Small intestine (tissue), 7 donors: ENCODE measurements around the gene SLC25A40. TPM values are rescaled to one million over a fixed set of nuclear protein-coding genes. Genes with fewer than 3 reads are reported as not detected.

ENCODE experiments used
- DNase-seq, 2 donors: peaks; one replicate each; pipeline versions ENCODE4 v3.0.0 to v3.0.0-alpha.2; 2013
- FAIRE-seq: peaks from 2 replicates; lab custom pipeline; 2012; peaks lifted over from hg19 to GRCh38; lab: Jason Lieb, UNC
- H3K27ac ChIP-seq, 3 donors: one replicate each; pipeline ENCODE4 v1.5.1; 2013; ENCODE audit warnings: low read length in 2 of 3, mild to moderate bottlenecking in 2 of 3, control low read depth in 1 of 3, inconsistent platforms in 1 of 3, low read depth in 1 of 3, moderate library complexity in 1 of 3
- H3K27me3 ChIP-seq, 3 donors: one replicate each; pipeline ENCODE4 v1.6.1; 2013; ENCODE audit warnings: low read length in 3 of 3, inconsistent platforms in 1 of 3; ENCODE audit not compliant: control insufficient read depth in 3 of 3, insufficient read depth in 3 of 3
- H3K36me3 ChIP-seq, 3 donors: one replicate each; pipeline ENCODE4 v1.6.1; 2013; ENCODE audit warnings: low read length in 3 of 3, inconsistent platforms in 1 of 3, low read depth in 1 of 3, mild to moderate bottlenecking in 1 of 3, moderate library complexity in 1 of 3; ENCODE audit not compliant: control insufficient read depth in 3 of 3, insufficient read depth in 2 of 3
- H3K4me1 ChIP-seq, 3 donors: one replicate each; pipeline ENCODE4 v1.6.1; 2013; ENCODE audit warnings: low read length in 2 of 3, inconsistent platforms in 1 of 3, low read depth in 1 of 3, mild to moderate bottlenecking in 1 of 3, moderate library complexity in 1 of 3; ENCODE audit not compliant: control insufficient read depth in 3 of 3, insufficient read depth in 2 of 3
- H3K4me3 ChIP-seq, 3 donors: one replicate each; pipeline ENCODE4 v1.5.1; 2013; ENCODE audit warnings: low read length in 3 of 3, control low read depth in 1 of 3, inconsistent platforms in 1 of 3, low read depth in 1 of 3, mild to moderate bottlenecking in 1 of 3, moderate library complexity in 1 of 3
- H3K9me3 ChIP-seq, 2 donors: one replicate each; pipeline ENCODE4 v1.6.1; 2013; ENCODE audit warnings: low read depth in 1 of 2, low read length in 1 of 2; ENCODE audit not compliant: control insufficient read depth in 2 of 2, insufficient read depth in 1 of 2
- WGBS, 3 donors: extraction: QIAGEN DNeasy Blood & Tissue Kit; methylation state at CpG; one replicate each; pipeline ENCODE4 v1.1.7; 2013; 5-methylcytosine and 5-hydroxymethylcytosine counted together
- polyA plus RNA-seq, 4 donors: library from polyadenylated mRNA; stranded (reverse) in 3 of 4; unstranded in 1 of 4; fragments of 200-250 nt in 3 of 4; fragments of 120-200 nt in 1 of 4; gene quantifications; one replicate each; pipeline versions ENCODE4 v1.2.1 to v1.2.3, GENCODE V29; 2013
- donor health status: healthy with polysubstance abuse.
- donor health status: control.
- donor health status: control.
- donor health status: Bipolar disorder and iron deficiency.
- donor health status: healthy.

The SLC25A40 gene
- polyA plus RNA-seq, 4 donors: 5.1 to 37.5 (median 5.6) TPM

DNA sequence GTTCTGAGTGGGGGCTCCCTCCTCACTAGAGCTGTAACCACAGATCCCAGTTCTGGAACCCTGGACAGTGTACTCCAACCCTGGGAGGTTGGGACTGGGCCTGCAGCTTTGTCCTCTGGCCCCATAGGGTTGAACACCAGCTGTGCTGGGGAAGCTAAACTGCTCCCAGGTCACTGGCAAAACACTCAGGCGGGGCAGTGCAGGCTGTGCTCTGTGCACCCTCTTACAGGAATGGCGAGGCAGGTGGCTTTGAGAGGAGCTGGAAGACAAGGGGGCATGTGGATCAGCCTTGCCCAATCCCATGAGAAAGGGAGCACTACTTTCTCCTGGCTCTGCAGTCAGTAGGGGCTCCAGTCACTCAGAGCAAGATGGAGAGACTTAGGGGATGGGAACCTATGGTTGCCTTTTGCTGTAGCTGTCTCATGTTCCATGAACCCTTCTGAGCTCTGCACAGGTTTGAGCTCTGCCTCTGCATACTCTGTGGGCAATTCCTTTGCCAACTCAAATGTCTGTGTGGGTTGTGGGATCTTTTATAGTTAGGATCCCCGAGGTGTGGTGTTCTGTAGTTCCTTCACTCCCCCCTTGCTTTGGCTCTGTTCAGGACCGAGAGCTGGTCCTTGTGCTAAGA is 90.7 kb downstream of the SLC25A40 start:
- H3K4me1 ChIP-seq: no peaks in the 10 kb centered on the region
- no peak overlapping the region for H3K27ac ChIP-seq
- no peak for FAIRE-seq
- H3K36me3 ChIP-seq: no peaks in the 10 kb centered on the region
- H3K9me3 ChIP-seq: no peaks in the 10 kb centered on the region
- WGBS, 3 donors: 78 to 81% (median 80%) methylated on average over 4 of the region's 4 CpGs
- H3K4me3 ChIP-seq: no peak overlapping the region
- H3K27me3 ChIP-seq: no peaks in the 10 kb centered on the region
- DNase-seq: no peak

DNA sequence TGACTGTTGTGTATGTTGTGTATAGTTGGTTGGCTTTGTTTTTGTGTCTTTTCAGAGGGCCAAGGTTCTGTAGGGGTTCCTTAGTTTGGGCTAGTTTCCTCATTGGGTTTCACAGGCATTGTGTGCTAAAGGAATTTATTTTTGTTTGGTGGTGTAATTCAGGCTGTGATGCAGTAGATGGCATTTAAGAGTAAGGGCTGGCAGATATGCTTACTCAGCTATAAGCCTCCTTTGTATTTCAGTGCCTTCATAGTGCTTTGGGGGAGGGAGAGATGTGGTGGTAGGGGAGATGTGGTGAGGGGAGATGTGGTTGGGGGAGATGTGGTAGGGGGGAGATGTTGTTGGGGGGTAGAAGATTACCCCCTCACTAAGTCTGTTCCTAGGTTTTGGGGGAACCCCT is 91.7 kb downstream of the SLC25A40 start:
- FAIRE-seq: no peak
- H3K36me3 ChIP-seq: no peaks in the 10 kb centered on the region

More for the DNA sequence above, 91.7 kb downstream of the SLC25A40 start:
- Histone ChIP-seq H3K27ac (no peak overlapping the region), H3K27me3 (no peaks in the 10 kb centered on the region), H3K9me3 (no peaks in the 10 kb centered on the region), H3K4me1 (no peaks in the 10 kb centered on the region), H3K4me3 (no peak overlapping the region)
- DNase-seq: no peak

Other genes starting within 250 kb of the SLC25A40 start
- 1 to 10 TPM; 2.4 to 6.5 (median 4.5) TPM for gene RUNDC3B, start 248.0 kb downstream of the SLC25A40 start, polyA plus RNA-seq
- gene DBF4, start 133 bp upstream of the SLC25A40 start, polyA plus RNA-seq: 10 to 100 TPM in 2 of 4 donors, 1 to 10 TPM in 2; 2.0 to 20.7 (median 8.8) TPM
- 1 to 10 TPM in 1 of 4 donors, under 1 TPM in 1, not detected in 2; 0.94 to 7.6 TPM for gene ADAM22, start 57.9 kb upstream of the SLC25A40 start, polyA plus RNA-seq